Measurements from ENCODE around the gene PRSS33. TPM values are rescaled to one million over a fixed set of nuclear protein-coding genes. Genes with fewer than 3 reads are reported as not detected.

Gene PRSS33
- total and polyA plus RNA-seq, 7 donors: not detected

- no peak overlapping the region for H3K4me3 ChIP-seq
- H3K4me1 ChIP-seq: no peaks in the 10 kb centered on the region
- H3K36me3 ChIP-seq: no peaks in the 10 kb centered on the region
- no peak overlapping the region for H3K27ac ChIP-seq
- intact Hi-C loops (cut with DNase I): no loop called here
- 90 to 91% methylated on average over 15 of the region's 15 CpGs for WGBS, 2 donors
- TF ChIP-seq CTCF (IDR thresholded peaks at IDR 0.05): no peak
- no peak for TF ChIP-seq EP300 (IDR thresholded peaks at IDR 0.05)
- no peak for TF ChIP-seq POLR2A (IDR thresholded peaks at IDR 0.05)
- TF ChIP-seq POLR2AphosphoS5 (IDR thresholded peaks at IDR 0.05): no peak
- H3K9me3 ChIP-seq: no peaks in the 10 kb centered on the region
- no peak for DNase-seq
- H3K27me3 ChIP-seq: peaks cover 0 to 45% (median 0%) of the 10 kb centered on the region in 3 donors
Observed at GRCh38 chr16:2831203-2831602, 43.8 kb upstream of the PRSS33 start.

- TF ChIP-seq POLR2A (IDR thresholded peaks at IDR 0.05) (no peak), EP300 (IDR thresholded peaks at IDR 0.05) (no peak)
Observed at GRCh38 chr16:2830355-2830695, 43.0 kb upstream of the PRSS33 start.

GRCh38 chr16:2829501-2830354, 42.4 kb upstream of the PRSS33 start, which contains the start of gene ZG16B:
Gene ZG16B (plus strand): TSS chr16:2830303. CDS start chr16:2830442, 139 bp downstream.
- intact Hi-C loops (cut with DNase I): no loop called here
- peaks cover 0 to 39% (median 0%) of the 10 kb centered on the region in 3 donors for H3K27me3 ChIP-seq
- DNase-seq: no peak
- H3K27ac ChIP-seq: no peak within 1 kb of the TSS
- TF ChIP-seq EP300 (IDR thresholded peaks at IDR 0.05) (no peak), POLR2A (IDR thresholded peaks at IDR 0.05) (no peak), POLR2AphosphoS5 (IDR thresholded peaks at IDR 0.05) (no peak), CTCF (IDR thresholded peaks at IDR 0.05) (no peak)
- H3K4me1 ChIP-seq: no peaks in the 10 kb centered on the region
- 38 to 61% methylated on average over 32 of the region's 32 CpGs for WGBS, 2 donors
- no peak within 1 kb of the TSS for H3K4me3 ChIP-seq
- H3K36me3 ChIP-seq: no peaks in the 10 kb centered on the region
- no peaks in the 10 kb centered on the region for H3K9me3 ChIP-seq

More at GRCh38 chr16:2830355-2830695, 43.0 kb upstream of the PRSS33 start:
- Histone ChIP-seq H3K9me3 (no peaks in the 10 kb centered on the region), H3K4me3 (no peak overlapping the region), H3K4me1 (no peaks in the 10 kb centered on the region), H3K27me3 (peaks cover 0 to 39% (median 0%) of the 10 kb centered on the region in 3 donors), H3K36me3 (no peaks in the 10 kb centered on the region), H3K27ac (no peak overlapping the region)
- intact Hi-C loops (cut with DNase I): no loop called here
- WGBS, 2 donors: 67 to 78% methylated on average over 5 of the region's 5 CpGs
- DNase-seq: no peak

GRCh38 chr16:2828876-2829430, 41.6 kb upstream of the PRSS33 start:
- no peak for DNase-seq
- Histone ChIP-seq H3K4me1 (no peaks in the 10 kb centered on the region), H3K9me3 (no peaks in the 10 kb centered on the region), H3K4me3 (no peak overlapping the region), H3K27me3 (peaks cover 0 to 42% (median 0%) of the 10 kb centered on the region in 3 donors), H3K27ac (no peak overlapping the region), H3K36me3 (no peaks in the 10 kb centered on the region)
- 91 to 94% methylated on average over 17 of the region's 17 CpGs for WGBS, 2 donors
- TF ChIP-seq CTCF (IDR thresholded peaks at IDR 0.05) (no peak), POLR2AphosphoS5 (IDR thresholded peaks at IDR 0.05) (no peak), POLR2A (IDR thresholded peaks at IDR 0.05) (no peak), EP300 (IDR thresholded peaks at IDR 0.05) (no peak)
- intact Hi-C loops (cut with DNase I): no loop called here

GRCh38 chr16:2828521-2828840, 41.1 kb upstream of the PRSS33 start:
- Histone ChIP-seq H3K36me3 (no peaks in the 10 kb centered on the region), H3K27ac (no peak overlapping the region), H3K4me3 (no peak overlapping the region), H3K27me3 (peaks cover 0 to 44% (median 0%) of the 10 kb centered on the region in 3 donors), H3K4me1 (no peaks in the 10 kb centered on the region), H3K9me3 (no peaks in the 10 kb centered on the region)
- intact Hi-C loops (cut with DNase I): no loop called here
- DNase-seq: no peak
- 89 to 91% methylated on average over 8 of the region's 8 CpGs for WGBS, 2 donors
- TF ChIP-seq POLR2AphosphoS5 (IDR thresholded peaks at IDR 0.05) (no peak), EP300 (IDR thresholded peaks at IDR 0.05) (no peak), CTCF (IDR thresholded peaks at IDR 0.05) (no peak), POLR2A (IDR thresholded peaks at IDR 0.05) (no peak)
